ENCODE results near the gene TRIB2. TPM values are rescaled to one million over a fixed set of nuclear protein-coding genes. Genes with fewer than 3 reads are reported as not detected.
A peak's percentile ranks its signal among the peaks of the same experiment; 100 is the strongest.
"Not testable (repeated sequence)": the region's sequence is repeated elsewhere in the genome, so short reads cannot be mapped to it uniquely, and the experiment has no call there.

Gene TRIB2
- 0.81 TPM in 1 of 2 replicates, not detected in the other for total RNA-seq (2014; rRNA removed; shearing (Covaris generic); ENCODE audit: low replicate concordance)

DNA sequence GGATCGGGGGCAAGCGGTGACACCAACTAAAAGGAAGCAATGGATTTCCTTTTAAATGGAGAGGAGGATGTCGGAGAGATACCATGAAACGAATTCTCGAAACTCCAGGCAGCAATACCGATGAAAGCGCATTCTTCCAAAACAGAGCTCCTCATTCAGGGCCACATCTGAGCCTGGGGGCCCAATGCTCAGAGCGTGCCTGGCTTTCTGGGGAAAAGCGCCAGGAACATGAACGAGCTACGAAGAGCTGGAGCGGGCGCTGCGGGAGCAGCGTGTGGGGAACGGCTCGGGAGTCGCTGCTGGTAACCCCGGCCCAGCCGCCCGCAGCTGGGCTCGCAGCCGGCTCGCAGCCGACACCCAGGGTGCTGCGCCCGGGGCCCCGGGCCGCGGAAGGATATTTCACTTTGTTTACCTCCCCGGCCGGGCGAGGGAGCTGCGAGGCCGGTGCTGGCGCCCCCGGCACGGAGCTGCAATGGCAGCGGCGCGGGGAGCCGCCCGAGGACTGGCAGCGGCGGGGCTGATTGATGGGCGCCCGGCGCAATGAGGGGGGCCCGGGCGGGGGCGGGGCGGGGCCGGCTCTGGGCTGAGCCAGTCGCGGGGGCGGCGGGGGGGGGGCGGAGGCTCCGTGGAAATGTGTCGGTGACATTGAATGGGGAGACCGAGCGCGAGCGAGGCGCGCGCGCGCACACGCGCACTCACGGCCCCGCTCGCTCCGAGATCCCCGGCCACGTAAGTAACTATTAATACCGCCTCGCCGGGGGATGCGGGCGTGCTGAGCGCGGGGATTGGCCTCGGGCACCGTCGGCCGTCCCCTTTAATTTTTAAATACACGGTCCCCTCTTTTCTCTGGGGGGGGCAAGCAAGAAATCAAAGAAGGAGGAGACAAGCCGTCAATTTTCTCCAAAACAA, at the start of gene TRIB2:
Gene TRIB2 (plus strand): TSS at position 655 of the 909 bp plus-strand sequence. CDS start 1,372 bp downstream, outside the sequence.
- in situ Hi-C loops (cut with HindIII; ENCODE audit: low pct_unique_long_range_greater_than_20kb, low sequenced_read_pairs) = no loop called here
- DNase-seq (ENCODE audit: low read depth) = peak; percentile 62

DNA sequence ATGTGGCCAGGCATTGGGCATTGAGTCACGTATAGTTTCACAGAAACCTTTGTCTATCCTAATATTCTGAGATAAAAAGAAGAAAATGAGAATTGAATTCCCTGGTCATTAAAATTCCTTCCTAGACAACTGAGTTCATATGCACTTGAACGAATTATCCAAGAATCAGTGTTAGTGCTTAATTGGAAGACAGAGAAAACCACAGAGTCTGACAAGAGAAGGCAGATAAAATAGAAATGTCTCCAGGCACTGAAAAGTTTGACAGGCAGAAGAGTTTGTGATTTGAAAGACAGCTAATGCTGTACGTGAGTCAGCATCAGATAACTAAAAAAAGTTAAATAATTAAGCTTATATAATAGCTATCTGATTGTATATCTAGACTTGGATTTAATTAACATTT, 47.7 kb upstream of the TRIB2 start:
- in situ Hi-C loops (cut with HindIII; ENCODE audit: low pct_unique_long_range_greater_than_20kb, low sequenced_read_pairs) = no loop called here
- DNase-seq (ENCODE audit: low read depth) = no peak

DNA sequence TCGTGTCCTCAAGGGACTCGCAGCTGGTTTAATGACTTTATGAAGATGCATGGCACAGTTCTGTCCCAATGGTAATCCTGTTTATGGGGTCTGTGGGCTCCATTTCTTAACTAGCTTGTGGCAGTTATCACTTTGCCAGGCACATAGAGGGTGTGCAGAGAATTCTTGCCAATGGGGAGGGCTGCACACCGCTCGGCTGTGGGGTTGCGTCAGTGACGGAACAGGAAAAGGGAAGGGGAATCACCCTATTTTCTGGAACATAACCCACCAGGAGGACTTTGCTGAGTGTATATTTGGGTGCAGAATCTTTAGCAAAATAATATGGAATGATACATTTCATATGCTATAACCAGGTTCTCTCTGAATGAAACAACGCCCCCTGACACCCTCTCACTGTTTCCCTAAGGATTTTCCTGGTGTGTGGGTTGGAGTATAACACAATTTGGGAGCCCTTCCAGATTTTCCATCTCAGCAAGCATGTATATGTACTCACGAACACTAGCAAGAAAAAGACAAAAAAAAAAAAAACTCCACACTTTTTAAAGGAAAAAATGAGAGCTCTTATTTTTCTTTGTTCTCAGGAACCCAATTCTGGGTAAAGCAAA, 43.9 kb upstream of the TRIB2 start:
- in situ Hi-C loops (cut with HindIII; ENCODE audit: low pct_unique_long_range_greater_than_20kb, low sequenced_read_pairs) = no loop called here
- no peak for DNase-seq (ENCODE audit: low read depth)

DNA sequence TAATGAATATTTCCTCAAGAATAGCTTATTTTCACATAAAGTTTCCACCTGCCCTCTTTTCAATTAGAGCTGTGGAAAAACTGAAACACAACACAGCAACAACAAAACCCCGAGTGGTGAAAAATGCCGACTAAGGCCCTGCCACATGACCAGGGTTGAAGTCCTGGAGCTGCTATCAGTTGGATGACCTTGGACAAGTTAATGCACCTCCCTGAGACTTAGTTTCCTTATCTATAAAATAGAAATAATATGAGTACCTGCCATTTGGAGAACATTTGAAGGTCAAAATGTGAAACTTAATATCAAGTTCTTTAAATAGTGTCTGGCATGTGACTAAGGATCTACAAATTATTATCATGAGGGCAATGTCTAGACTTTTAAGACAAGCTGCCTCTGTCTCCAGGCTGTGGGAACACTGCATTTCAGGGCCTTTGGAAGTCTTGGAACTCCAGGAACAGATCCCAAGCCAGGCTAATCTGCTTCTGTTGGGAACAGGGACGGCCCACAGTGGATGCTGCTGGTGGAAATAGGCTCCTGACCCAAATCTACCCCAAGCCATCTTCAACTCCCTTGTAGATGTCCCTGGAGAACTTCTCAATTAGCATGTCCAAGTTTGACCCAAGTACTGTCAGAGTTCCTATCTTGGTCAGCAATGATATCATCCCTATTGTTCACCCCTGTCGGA, 42.0 kb upstream of the TRIB2 start:
- DNase-seq (ENCODE audit: low read depth) = no peak
- in situ Hi-C loops (cut with HindIII; ENCODE audit: low pct_unique_long_range_greater_than_20kb, low sequenced_read_pairs) = no loop called here

DNA sequence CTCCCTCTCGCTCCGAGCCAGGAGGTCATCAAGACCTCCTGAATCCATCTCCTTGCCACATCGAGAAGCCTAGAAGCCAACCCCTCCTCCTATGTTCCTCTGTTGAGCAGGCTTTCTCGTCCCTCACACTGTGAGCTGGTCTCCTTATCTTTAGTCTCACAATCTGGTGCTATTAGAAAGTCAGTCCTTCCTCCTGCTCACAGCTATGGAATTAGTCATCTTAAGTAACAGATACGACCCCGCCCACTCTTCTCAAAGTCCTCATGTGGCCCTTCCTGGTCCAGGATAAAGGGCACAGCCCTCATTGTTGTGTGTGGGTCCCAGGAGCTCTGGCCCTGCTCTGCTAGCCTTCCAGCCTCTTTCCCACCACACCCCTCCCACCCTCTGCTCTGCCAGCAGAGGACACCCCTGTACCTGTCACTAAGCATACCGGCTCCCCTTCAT, 41.4 kb upstream of the TRIB2 start:
- DNase-seq (ENCODE audit: low read depth) = no peak
- in situ Hi-C loops (cut with HindIII; ENCODE audit: low pct_unique_long_range_greater_than_20kb, low sequenced_read_pairs) = no loop called here

DNA sequence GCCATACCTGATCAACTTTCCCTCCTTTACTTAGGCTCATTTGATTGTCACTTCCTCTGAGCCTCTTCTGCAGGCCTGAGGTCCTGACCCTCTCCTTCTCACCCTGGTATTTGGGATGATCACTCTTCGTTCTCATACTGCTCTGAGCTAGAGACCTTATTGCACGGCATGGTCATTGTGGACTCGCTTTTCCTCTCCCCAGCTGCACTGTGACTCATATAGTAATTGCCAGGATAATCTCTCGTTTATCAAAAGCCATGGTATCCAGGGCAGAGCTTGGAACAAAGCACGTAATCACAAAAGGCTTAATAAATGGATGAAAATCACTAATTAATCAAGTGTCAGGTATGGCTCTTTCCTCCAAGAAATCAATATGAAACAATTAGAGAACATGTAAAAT, 40.9 kb upstream of the TRIB2 start:
- no peak for DNase-seq (ENCODE audit: low read depth)
- in situ Hi-C loops (cut with HindIII; ENCODE audit: low pct_unique_long_range_greater_than_20kb, low sequenced_read_pairs) = no loop called here

DNA sequence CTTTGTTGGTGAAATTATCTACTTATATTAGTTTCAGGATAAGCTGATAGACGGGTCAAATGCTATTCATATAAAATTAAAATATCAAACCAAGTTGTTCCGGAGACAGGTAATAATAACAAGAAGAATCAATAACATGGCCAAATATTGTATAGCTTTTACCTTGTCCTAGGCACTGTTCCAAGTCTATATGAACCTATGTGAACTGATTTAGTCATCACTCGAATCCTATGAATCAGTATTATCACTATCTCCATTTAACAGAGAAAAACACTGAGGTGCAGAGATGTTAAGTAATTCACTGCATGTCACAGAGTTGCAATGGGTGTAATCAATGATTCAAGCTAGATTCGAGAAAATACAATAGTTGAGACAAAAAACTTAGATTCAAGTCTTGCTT, 40.0 kb upstream of the TRIB2 start:
- no peak for DNase-seq (ENCODE audit: low read depth)
- in situ Hi-C loops (cut with HindIII; ENCODE audit: low pct_unique_long_range_greater_than_20kb, low sequenced_read_pairs) = no loop called here

DNA sequence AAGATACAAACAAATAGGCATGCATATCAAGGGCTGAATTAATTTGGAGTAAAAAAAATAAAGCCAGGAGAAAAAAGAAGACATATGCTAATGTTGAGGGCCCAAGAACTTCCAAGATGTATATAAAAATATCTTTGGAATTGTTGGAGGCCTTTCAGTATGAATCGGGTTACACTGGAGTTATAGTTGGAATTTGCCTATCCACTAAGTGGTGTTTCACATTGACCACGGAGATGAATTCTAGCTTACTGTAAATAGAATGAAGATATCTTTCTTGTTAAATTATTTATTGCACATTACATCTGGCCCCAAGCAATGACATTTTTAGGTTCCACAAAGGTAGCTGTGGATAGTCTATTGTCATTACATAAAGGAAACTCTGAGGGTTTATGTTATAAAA, 38.5 kb upstream of the TRIB2 start:
- in situ Hi-C loops (cut with HindIII; ENCODE audit: low pct_unique_long_range_greater_than_20kb, low sequenced_read_pairs) = no loop called here
- no peak for DNase-seq (ENCODE audit: low read depth)

DNA sequence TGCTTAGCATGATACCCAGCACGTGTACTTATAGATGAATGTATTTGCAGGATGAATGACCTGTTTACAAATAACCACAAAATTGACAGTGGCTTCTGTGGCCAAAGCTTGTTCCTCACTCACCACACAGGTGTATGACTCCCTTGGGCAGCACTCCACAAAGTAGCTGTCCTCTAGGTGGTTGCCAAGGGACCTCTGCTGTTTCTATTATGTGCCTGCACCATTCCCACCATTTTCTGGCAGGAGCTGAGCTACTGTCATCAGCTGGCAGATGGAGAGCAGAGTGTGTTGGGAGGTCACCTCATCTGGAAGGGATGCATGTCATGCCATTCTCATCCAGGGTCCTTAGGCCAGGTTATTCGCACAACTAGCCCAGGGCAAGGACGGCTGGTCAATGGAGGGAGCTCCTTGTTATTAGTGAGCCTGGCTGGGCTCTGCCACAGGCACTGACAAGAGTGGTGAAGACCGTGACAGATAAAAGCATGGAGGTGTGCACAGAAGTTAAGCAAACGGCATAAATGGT, 37.1 kb upstream of the TRIB2 start:
- no peak for DNase-seq (ENCODE audit: low read depth)
- in situ Hi-C loops (cut with HindIII; ENCODE audit: low pct_unique_long_range_greater_than_20kb, low sequenced_read_pairs) = no loop called here

DNA sequence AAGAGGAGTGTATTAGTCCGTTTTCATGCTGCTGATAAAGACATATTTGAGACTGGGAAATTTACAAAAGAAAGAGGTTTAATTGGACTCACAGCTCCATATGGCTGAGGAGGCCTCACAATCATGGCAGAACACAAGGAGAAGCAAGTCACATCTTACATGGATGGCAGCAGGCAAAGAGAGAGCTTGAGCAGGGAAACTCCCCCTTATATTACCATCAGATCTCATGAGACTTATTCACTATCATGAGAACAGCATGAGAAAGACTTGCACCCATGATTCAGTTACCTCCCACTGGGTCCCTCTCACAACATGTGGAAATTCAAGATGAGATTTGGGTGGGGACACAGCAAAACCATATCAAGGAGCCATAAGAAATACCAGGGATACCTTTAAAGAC, 36.6 kb upstream of the TRIB2 start:
- in situ Hi-C loops (cut with HindIII; ENCODE audit: low pct_unique_long_range_greater_than_20kb, low sequenced_read_pairs); DNase-seq (ENCODE audit: low read depth): not testable (repeated sequence)

DNA sequence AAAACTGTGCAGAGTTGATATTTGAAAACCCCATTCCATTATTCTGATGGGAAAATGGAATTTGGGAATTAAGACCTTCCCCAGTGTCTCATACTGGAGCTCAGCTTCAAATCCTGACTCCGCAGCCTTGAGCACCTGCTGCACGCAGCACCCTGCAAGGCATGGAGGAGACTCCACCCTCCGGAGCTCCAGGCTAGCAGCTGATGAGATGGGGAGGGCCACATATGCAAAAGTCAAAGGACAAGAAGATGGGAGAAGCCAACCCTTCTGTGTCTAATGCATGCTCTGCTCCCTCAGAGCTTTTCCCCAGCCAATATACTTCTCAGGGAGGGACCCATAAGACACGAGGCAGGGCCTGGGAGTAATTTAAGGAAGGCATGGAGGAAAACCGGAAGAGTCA, 34.7 kb upstream of the TRIB2 start:
- DNase-seq (ENCODE audit: low read depth) = no peak
- in situ Hi-C loops (cut with HindIII; ENCODE audit: low pct_unique_long_range_greater_than_20kb, low sequenced_read_pairs) = no loop called here

DNA sequence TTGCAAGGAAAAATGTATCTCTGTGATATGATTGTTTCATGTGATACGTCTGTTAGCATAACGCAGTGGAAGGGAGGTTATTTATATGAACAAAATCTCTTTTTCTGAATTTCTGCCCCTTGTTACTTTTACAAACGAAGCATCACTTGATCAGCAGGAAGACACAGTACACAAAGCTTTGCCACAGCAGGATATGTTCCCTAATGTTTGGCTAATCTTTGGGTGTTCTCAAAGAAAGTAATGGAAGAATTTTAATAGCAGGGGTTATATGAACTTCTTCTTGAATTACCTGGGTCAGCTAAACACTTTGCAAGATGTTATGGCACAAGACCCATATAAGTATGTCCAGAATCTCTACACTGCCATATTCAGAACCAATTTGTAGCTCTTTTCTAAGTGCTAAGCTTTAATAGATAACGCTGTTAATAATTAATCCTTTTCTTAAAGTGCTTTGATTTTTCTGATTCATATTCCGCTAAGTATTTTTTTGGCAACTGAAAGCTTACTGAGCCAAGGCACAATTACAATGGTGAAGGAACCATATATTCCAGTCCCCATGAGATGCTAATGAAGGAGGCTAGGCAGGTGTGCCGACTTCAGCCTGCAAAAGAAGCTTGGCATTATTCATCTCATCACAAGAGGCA, 33.2 kb upstream of the TRIB2 start:
- in situ Hi-C loops (cut with HindIII; ENCODE audit: low pct_unique_long_range_greater_than_20kb, low sequenced_read_pairs) = no loop called here
- DNase-seq (ENCODE audit: low read depth) = no peak

DNA sequence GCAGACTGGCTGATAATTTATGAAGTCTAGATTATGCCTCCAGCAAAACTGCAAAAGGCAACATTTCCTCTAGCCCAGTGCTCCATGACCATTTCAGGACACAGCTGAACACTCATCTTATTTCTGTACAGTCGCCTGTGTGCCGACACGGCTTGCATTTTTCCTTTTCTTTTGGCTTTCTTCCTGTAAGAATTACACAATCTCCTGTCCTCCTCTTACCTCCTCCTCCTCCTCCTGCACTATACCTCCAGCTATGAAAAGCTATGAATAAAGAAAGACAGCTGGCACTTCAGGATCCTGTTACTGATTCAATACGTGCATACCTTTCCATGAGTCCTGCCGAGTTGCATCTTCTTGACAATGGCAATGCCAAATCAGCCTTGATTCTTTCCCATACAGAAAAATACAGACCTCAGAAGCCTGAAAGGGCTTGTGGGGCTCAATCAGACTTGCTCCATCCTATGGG, 32.2 kb upstream of the TRIB2 start:
- no peak for DNase-seq (ENCODE audit: low read depth)
- in situ Hi-C loops (cut with HindIII; ENCODE audit: low pct_unique_long_range_greater_than_20kb, low sequenced_read_pairs) = no loop called here

DNA sequence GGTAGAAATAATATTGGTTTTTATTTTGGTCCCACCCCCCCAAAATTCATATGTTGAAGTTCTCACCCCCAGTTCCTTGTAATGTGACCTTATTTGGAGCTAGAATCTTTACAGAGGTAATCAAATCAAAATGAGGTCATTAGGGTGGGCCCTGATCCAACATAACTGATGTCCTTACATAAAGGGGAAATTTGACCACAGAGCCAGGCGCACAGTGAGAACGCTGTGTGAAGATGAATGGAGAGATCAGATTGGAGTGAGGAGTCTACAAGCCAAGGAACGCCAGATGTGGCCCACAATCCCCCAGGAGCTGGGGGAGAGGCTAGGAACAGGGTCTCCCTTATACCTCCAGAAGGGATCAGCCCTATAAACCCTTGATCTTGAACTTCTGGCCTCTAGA, 31.6 kb upstream of the TRIB2 start:
- no peak for DNase-seq (ENCODE audit: low read depth)
- in situ Hi-C loops (cut with HindIII; ENCODE audit: low pct_unique_long_range_greater_than_20kb, low sequenced_read_pairs) = no loop called here

DNA sequence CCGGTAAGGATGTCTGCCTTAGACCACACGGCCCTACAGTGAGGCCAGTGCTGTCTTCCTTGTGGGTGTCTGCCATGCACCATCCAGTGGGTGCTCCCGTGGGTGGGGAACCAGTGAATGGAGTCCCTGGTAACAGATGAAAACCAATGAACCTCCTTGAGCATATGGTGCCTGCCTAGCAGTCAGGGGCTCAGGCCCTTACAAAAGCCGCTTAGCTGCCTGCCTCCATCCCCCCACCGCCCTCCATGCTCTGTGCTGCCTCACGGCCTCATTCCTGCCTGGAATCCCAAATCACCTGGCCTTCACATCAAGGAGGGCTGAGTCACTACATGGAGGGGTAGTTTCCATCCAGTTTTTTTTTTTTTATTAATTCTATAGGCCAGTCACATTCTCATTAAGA, 30.8 kb upstream of the TRIB2 start:
- in situ Hi-C loops (cut with HindIII; ENCODE audit: low pct_unique_long_range_greater_than_20kb, low sequenced_read_pairs) = no loop called here

DNA sequence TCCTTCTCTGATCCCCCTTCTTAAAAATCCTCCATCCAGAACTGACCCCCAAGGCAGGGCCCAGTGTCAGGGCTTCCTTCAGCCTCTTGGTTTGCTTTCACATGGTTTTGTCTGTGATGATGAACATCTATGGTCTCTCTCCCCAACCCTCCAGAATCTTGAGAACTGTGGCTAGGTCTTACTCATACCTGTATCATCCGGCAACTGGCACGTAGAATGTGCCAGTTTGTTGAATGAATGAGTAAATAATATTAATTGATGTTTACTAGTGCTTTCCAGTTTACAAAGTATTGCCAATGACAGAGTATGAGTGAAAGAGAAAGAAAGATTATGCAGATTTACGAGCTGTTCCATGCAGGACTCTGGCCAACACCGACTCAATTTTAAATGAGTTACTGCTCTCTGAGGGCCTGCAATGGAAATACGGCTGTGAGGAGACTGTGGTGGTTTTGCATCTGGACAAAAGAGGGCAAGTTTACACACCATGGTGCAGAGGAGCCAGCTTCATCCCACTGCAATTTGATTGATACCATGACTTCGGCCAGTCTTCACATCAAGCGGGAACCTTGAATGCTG, 29.9 kb upstream of the TRIB2 start:
- in situ Hi-C loops (cut with HindIII; ENCODE audit: low pct_unique_long_range_greater_than_20kb, low sequenced_read_pairs) = no loop called here
- no peak for DNase-seq (ENCODE audit: low read depth)

More for the DNA sequence above, 30.8 kb upstream of the TRIB2 start:
- DNase-seq (ENCODE audit: low read depth) = no peak

DNA sequence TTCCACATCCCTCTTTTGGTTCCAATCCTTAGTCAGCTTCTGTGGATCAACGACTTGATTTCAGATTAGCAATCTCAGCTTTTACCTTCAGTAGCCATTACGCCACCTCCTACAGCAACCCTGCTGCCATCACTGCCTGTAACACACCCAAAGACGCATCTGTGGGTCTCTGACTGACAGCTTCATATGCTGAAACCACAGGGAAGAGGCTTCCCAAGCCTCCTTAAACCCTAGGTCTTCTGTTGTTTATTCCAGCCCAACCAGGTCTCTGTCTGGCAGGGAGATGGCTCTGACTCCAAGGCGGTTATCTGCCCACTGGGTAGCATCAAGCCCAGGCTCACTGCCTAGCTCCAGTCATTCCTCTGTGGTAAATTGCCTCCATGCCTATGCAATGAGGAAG, 28.6 kb upstream of the TRIB2 start:
- in situ Hi-C loops (cut with HindIII; ENCODE audit: low pct_unique_long_range_greater_than_20kb, low sequenced_read_pairs) = no loop called here
- DNase-seq (ENCODE audit: low read depth) = no peak

DNA sequence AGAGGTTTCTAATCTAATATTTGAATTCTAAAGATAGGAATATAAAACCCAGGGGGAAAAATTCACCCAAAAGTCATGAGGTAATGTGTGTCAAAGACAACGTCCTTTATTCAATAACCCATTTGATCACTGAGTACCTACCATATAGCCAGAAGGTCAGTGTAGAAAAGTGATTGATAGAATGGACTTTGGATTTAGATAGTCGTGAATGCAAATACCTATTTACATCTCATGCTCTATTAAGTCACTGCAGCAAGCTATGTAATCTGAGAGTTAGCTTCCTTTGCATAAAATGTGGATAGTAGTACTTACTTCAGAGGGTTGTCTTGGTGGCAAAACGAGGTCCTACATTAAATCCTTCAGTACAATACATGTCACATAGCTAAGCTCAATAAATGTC, 27.8 kb upstream of the TRIB2 start:
- in situ Hi-C loops (cut with HindIII; ENCODE audit: low pct_unique_long_range_greater_than_20kb, low sequenced_read_pairs) = no loop called here
- DNase-seq (ENCODE audit: low read depth) = no peak

Measured in Caki2 (cell line).